Stimulated activated CD4-positive, alpha-beta T cell treated with anti-CD3 and anti-CD28 coated beads, Interleukin-15, amount 100 ng/mL, for 48 hours (primary cell): ENCODE data around the gene EFCAB14.
"Not testable (repeated sequence)": the region's sequence is repeated elsewhere in the genome, so short reads cannot be mapped to it uniquely, and the experiment has no call there.

ENCODE experiments used
- DNase-seq, 2 donors: peaks; one replicate each; pipeline ENCODE4 v3.0.0-alpha.2; 2020; ENCODE audit warnings: low read depth in 2 of 2

EFCAB14 gene, protein sequence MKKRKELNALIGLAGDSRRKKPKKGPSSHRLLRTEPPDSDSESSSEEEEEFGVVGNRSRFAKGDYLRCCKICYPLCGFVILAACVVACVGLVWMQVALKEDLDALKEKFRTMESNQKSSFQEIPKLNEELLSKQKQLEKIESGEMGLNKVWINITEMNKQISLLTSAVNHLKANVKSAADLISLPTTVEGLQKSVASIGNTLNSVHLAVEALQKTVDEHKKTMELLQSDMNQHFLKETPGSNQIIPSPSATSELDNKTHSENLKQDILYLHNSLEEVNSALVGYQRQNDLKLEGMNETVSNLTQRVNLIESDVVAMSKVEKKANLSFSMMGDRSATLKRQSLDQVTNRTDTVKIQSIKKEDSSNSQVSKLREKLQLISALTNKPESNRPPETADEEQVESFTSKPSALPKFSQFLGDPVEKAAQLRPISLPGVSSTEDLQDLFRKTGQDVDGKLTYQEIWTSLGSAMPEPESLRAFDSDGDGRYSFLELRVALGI

DNA sequence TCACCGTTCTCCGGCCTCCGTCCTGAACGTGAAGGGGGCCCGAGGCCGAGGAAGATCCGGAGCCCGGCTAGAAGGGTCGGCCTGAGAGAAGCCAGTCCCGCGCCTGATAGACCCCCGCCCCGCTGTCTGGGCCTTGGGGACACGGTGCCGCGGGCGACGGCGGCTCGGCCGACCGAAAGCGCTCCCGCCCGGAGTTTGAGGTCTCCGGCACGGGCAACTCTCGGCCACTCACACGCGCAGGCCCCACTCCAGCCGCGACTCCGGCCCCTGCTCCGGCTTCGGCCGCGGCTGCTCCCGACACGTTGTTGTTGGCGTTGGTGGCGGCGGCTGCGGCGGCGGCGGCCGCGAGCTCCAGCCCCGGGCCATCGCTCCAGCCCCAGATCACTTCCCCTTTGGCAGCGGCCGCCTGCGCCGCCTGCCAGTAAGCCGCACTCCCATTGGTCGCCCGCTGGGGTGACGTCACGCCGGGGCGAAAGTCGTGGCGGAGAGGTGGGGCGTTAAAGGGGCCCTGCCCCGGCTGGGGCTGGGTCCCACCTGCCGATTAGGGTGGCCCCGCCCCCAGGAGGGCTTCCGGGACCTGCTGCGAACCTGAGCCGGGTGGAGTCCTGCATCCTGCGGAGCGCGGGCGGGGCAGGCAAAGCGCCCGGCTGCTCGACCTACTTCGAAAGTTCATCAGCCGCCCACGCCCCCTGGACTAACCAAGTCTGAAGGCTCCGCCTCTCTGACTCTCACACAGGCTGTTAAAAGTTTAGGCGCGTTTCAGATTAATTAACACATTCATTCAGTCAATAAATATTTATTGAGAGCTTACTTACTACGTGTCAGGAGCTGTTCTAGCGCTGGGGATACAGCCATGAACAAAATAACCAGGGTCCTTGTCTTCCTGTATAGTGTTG is at the start of gene EFCAB14:
Gene EFCAB14 (minus strand): TSS at position 388 of the 896 bp plus-strand sequence. CDS start 1,027 bp downstream, outside the sequence.
- peak; percentile 96 to 98 for DNase-seq

DNA sequence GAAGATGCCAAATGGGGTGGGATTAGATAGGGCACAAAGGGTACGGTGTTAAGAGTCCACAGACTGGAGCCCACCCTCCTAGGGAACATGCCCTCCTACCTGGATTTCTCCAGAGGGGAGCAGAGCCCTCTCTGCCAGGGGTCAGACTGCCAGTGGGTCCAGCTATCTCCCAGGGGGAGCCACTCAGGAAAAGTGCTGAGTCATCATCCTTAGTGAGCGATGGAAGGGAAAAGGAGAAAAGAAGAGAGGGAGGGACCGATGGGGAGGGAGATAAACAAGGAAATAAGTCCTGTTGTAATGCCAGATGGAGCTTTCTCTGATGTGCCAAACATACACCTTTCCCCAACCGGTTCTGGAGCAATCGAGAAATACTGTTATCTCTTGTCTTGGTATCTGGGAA is 49.5 kb upstream of the EFCAB14 start:
- DNase-seq, result no peak

DNA sequence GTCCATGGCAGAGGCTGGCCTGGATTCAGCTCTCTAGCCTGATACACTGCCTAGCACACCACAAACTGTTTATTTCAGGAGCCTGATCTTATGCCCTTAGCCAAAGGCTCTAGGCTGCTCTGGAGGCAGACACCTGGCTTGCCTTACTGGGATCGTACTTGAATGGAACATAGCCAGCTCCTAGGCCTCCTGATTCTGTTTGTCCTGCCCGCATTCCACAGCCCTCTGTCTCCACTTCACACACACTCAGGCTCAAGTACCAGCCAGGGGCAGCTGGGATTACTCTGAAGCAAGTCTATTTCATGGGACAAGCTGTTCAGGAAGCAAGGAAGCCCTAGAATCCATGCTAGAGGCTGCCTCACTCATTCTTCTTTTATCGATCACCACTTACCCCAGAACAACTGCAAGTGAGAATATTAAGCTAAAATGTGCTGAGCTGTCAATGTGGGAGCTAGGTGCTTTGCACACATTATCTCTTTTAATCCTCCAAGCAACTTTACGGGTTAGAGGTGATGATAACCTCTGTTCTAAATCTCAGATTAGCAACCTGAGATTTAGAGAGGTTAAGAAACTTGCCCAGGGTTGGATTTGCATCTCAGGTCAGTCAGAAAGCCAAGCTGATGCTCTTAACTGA is 48.9 kb upstream of the EFCAB14 start:
- no peak for DNase-seq

DNA sequence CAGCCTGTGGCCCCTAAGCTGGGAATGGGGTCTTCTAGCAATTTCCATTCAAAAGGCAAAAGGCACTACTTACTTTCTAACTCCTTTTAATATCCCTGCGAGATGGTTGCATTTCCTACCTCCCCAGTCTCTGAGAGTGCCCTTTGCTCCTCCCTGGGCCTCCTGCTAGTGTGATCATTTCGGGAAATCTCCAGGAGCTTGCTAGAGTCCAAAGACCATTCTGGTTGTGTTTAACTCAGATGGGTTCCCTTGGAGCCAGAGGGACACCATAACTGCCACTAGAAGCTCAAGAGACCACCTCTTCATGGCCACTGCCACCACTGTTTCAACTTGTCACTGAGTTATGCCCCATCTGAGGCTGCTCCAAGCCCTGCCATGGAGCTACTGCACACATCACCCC is 45.5 kb upstream of the EFCAB14 start:
- no peak for DNase-seq

DNA sequence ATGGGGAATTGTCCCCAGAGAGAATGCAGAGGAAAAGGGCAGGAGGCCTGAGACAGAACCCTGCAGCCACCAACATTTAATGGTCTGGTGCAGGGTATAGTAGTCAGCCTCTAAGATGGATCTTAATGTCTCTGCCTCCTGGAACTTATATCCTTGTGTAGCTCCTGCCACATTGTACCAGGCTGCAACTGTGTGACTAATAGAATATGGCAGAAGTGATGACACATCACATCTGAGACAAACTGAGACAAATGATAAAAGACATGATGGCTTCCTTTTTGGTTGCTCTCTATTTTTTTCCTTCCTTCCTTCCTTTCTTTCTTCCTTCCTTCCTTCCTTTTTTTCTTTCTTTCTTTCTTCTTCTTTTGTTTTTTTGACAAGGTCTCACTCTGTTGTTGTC is 42.8 kb upstream of the EFCAB14 start:
- DNase-seq, result no peak

DNA sequence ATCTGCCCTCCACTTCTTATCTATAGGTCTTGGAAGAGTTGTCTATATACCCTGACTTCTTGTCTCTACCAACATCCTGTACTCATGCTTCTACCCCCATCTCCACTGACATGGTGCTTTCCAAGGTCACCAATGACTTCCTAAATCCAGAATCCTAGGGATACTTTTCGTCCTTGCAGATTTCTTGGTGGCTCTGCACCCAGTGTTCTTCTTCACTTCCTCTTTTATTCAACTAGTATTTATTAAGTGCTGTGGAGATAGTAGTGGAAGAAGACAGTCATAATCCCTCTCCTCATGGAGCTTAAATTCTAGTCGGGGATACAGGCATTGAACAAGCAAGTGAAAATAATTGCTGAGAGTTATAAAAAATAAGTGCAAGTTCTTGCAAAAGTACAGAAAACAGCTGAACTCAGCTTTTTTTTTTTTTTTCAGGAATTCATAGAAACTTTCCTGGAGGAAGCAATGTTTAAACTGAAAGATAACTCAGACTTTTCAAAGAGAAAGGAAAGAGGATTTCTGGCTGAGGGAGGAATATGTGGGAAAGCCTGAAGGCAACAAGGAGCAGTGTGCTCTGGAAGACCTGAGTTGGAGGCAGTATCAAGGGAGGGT is 41.7 kb upstream of the EFCAB14 start:
- DNase-seq, result no peak

DNA sequence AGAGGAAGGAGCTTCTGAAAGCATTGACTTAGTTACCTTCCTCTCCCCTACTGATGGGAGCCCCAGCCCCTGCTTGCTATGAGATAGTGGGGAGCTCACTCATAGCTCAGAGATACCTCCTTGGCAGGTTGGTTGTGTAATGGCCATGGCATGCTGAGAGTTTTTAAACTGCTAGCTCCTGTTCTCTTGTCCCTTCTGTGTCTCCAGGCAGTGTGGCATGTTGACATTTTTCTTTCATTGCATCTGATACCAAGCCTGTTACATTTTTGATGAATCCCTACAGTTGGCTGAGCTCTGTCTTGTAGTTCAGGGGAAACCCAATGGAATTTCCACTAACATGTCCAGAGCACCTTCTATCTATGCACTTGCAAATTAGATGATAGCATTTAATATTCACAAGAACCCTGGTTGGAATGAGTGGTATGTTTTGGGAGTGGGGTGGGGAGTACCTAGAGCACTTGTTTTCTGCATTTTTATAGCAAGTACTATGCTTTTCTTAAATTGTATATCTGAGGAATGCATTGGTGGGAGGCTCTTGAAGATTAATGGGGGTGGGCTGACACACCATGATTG is 39.1 kb upstream of the EFCAB14 start:
- DNase-seq, result no peak

DNA sequence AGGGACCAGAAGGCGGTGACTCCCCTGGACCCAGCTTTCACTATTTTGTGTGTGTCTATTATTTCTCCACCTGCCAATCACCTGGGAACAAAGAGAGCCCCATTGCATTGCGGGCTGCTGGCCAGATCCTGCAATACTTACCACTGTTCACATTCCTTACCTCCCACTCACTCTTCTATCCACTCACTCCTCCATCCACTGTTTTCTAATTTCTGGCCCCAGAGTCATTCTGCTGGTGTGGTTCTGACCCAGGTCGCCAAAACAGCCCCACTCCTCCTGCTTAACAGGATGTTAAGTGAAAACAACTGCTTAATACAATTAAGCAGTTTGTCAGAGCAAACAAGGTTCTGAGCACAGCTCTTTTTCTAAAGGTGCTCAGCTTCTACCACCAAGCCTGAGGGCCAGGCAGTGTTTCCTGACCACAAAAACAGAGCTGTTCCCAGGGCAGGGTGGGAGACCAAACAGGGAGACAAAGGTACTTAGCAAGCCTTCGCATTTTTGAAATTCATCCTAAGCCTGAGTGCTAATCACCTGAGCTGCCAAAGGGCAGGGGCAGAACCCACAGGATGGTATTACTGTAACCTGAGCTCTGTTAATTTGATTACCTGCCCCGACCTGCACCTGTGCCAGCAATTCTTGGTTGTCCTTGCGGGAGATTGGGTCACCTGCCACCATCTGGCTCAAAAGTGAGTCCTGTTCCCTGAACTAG is 38.5 kb upstream of the EFCAB14 start:
- DNase-seq, result no peak

DNA sequence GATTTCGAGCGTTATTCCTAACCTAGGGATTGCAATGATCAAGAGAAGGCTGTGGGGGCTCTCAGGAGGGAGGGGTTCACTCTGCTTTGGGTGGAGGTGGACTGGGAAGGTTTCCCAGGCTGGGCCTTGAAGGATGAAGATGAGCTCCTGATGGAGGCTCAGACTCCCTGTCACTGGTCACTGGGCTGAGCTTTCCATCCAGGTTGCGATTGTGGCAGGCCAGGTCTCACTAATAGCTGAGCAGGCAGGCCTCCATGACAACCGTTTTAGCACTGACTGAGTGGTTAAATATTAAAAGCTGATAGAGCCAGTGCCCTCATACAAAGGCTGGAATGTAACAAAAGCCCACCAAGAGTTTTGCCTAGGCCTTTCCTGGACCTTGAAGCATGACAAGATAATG is 36.2 kb upstream of the EFCAB14 start:
- DNase-seq, result no peak

DNA sequence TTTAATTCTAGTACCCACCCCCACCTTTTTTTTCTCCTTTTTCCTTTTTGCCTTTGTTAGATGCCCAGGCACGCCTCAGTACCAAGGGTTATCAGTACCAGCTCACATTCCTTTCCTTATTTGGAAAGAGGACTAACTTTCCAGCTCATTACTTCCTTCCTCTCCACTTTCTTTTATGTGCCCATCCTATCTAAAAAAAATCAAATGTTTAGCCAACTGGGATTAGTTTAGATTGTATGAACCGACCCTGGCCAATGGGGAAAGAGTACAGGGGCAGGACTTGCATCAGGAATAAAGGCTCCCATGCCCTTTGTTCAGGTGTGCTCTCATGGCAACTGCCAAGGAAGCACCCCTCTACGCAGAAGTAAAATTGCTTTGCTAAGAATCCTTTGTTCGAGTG is 35.8 kb upstream of the EFCAB14 start:
- not testable (repeated sequence) for DNase-seq

DNA sequence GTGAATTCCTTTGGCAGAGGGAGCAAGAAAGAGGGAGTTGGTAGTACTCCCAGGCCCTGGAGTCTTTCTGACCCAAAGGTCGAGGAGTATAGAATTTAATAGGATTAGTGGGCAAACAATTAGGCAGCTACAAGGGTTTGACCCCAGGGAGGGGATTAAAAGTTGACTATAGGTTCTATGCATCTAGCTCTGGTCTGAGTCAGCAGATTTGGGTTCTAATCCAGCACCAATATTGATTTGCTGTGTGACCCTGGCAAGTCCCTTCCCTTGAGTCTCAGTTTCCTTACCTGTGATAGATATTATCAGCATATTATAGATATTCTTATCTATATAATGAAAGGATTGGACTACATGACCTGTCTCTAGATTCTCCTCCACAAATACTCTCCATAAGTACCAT is 35.1 kb upstream of the EFCAB14 start:
- no peak for DNase-seq

DNA sequence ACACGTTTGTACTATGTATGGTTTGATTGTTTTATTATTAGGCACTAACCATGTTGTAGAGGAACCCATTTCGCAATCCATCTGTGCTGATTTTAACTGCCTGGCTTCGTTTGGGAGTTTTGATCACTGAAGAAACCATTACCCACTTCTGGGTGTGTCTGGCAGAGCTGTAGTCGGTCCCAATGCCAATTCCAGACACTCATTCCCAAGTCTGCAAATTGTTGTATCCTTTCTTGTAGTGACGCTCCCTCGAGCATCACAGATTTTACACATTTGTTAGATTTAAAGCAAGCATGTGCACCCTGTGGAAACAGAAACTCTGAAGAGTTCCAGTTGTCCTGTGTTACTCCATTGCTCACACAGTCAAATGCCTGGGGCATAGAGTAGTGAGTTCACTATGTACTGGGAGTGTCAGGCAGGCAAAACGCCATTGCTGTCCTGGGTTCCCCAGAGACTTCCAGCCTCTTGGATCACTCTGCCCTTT is 31.0 kb upstream of the EFCAB14 start:
- DNase-seq, result no peak

DNA sequence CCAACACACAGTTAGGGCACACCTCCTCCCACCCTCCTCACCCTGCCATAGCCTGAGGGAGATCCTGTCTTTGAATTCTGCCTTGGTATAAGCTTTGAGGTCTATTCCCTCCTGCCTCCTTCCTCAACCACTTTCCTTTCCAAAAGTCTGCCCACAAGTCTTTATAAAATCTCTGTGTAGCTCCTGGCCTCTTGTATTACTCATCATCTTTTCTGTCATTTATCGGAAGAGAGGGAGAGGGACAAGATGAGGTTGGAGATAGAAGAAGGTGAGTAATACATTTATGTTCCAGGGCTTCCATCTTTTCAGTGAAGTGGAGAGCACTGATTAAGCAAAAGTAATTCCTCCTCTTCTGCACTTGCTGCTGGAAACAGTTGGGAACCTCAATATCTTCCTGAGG is 30.5 kb upstream of the EFCAB14 start:
- no peak for DNase-seq

DNA sequence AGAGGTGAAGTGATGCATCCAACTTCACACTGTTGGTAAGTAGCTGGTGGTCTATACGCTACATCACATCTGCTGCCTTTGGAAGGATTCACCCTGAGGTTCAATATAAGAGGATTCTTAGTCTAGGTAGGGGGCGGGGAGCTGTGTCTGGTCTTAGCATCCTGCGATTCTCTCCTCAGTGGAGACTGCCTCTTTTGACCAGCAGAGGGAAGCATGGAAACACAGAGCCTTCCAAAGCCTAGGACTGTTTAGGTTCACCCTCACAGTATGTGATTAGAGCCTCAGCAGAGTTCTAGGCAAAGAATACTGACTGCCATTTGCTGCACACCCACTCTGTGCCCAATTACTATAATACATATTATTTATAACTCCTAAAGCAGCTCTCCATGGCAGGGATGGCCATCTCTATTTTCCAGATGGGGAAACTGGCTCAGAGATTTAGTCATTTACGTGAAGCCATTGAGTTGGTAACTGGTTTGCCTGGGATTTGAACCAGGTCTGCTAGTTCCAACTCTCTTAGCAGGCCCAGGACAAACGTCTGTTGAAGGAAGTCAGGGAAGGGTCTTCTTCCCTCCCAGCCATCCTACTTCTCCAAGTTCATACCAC is 28.9 kb upstream of the EFCAB14 start:
- DNase-seq, result no peak

DNA sequence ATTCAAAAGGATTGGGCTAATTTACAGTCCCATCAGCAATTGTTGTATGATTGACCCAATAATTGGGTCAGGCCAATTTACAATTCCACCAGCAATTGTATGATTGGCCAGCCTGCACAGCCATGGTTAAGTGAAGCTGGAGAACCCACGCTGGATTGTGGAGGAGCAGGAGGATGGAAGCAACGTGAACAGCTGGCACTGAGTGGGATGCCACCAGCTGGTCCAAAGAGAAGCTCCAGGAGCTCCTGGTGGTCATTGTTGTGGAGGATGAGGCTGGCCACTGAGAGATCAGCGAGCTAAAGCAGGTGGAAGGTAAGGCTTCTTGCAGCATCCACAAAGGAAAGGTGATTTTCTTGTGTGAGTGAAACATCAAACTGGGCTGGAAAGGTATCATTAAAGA is 23.2 kb upstream of the EFCAB14 start:
- no peak for DNase-seq

DNA sequence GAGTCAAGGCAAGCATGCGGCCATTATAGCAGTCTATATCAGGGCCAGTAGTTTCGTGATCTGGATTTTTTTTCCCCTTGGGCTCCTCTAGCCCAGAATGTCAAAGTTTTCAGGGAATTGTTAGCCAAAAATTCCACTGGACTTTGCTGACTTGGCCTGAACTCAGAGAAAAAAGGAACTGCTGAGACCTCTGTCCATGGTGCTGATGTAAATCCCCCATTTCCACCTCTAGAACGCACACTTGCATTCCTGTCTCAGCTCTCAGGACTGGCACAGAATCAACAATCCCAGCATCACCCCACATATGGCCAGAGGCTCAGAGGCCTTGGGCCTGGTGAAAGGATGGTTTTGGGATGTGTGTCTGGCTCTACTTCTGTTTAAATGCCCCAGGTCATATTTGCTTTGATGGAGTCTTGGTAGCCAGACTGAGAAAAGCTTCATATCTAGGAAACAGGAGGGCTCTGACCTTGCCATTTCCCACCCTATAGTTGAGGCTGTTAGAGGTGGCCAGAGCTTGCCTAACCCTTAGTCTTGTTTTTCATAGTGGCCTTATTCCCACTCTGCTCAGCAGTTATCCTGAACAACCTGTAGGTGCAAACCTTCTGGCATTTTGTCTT is 16.9 kb upstream of the EFCAB14 start:
- no peak for DNase-seq

DNA sequence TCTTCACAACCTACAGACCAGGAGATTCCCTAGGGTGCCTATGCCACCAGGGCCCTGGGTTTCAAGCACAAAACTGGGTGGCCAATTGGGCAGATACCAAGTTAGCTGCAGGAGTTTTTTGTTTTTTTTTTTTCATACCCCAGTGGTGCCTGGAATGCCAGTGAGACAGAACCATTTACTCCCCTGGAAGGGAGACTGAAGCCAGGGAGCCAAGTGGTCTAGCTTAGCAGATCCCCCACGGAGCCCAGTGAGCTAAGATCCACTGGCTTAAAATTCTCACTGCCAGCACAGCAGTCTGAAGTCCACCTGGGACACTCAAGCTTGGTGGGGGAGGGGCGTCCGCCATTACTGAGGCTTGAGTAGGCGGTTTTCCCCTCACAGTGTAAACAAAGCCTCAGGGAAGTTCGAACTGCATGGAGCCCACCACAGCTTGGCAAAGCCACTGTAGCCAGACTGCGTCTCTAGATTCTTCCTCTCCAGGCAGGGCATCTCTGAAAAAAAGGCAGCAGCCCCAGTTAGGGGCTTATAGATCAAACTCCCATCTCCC is 9.5 kb upstream of the EFCAB14 start:
- DNase-seq, result not testable (repeated sequence)

DNA sequence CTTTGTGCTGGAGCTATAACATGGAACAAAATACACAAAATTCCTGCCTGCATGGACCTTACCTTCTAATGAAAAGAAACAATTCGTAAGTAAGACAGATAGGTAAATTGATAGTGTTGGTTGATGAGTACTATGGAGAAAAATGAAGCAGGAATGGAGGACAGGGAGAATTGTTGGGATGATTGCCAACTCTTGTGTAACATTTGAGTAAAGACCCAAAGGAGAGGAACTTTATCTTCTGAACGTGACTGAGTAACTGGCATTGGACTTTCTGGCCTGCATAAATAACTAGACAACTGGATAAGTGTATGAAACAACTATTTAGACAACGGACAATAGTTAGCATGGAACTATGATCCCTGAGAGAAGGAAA is 6.8 kb upstream of the EFCAB14 start:
- no peak for DNase-seq

DNA sequence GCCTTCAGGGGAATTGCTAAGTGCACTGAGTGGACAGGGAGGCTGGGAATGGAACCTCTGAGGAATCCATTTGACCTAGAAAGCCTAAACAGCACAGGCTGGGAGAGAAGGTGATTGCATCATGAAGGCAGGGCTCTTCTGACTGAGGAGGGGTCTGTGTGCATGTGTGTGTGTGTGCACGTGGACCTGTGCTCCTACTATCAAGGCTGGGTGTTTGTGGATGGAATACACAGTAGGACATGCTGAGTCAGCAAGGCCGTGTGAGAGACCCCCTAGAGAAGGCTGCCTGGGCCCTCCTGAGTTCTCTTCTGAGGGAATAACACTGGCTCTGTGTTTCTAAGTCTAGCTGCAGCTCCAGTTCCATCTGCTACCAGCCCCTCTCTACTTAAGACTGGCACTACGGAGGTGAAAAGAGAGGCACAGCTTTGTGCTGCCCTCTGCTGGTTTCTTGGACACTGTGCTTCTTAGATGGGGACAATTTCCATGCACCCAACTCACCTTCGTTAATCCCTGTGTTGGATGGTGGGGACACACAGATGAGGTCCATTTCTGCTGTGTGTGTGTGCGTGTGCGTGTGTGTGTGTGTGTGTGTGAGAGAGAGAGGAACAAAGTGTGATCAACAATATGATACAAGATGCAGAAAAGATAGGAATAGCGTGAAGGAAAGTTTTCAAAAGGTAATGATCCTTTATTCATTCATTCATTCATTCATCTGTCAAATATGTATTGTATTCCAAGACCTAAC is 6.2 kb upstream of the EFCAB14 start:
- peak; percentile 47 to 60 for DNase-seq
